Activated naive CD8-positive, alpha-beta T cell treated with anti-CD3 and anti-CD28 coated beads for 36 hours (primary cell): ENCODE data around the gene ADGRG7. TPM values are rescaled to one million over a fixed set of nuclear protein-coding genes. Genes with fewer than 3 reads are reported as not detected.
"Not testable (repeated sequence)": the region's sequence is repeated elsewhere in the genome, so short reads cannot be mapped to it uniquely, and the experiment has no call there.

Source experiments
- DNase-seq: peaks from one replicate; pipeline ENCODE4 v3.0.0; 2021
- H3K27ac Mint-ChIP-seq: one replicate; pipeline ENCODE4 v1.8.0; 2022; ENCODE audit warnings: mild to moderate bottlenecking, moderate library complexity, mixed read lengths
- H3K27me3 Mint-ChIP-seq: one replicate; pipeline ENCODE4 v1.8.0; 2022; ENCODE audit warnings: mild to moderate bottlenecking, mixed read lengths
- H3K36me3 Mint-ChIP-seq: one replicate; pipeline ENCODE4 v1.8.0; 2021; ENCODE audit warnings: mild to moderate bottlenecking, mixed read lengths
- H3K4me1 Mint-ChIP-seq: one replicate; pipeline ENCODE4 v1.8.0; 2021; ENCODE audit warnings: mixed read lengths
- H3K4me3 Mint-ChIP-seq: one replicate; pipeline ENCODE4 v1.8.0; 2022; ENCODE audit warnings: mild to moderate bottlenecking, moderate library complexity, mixed read lengths
- H3K9me3 Mint-ChIP-seq: one replicate; pipeline ENCODE4 v1.8.0; 2022; ENCODE audit warnings: mixed read lengths
- total RNA-seq, 2 experiments: library from RNA; stranded (reverse); gene quantifications; one replicate each; pipeline ENCODE4 v1.2.3, GENCODE V29; 2021

ADGRG7 gene, protein sequence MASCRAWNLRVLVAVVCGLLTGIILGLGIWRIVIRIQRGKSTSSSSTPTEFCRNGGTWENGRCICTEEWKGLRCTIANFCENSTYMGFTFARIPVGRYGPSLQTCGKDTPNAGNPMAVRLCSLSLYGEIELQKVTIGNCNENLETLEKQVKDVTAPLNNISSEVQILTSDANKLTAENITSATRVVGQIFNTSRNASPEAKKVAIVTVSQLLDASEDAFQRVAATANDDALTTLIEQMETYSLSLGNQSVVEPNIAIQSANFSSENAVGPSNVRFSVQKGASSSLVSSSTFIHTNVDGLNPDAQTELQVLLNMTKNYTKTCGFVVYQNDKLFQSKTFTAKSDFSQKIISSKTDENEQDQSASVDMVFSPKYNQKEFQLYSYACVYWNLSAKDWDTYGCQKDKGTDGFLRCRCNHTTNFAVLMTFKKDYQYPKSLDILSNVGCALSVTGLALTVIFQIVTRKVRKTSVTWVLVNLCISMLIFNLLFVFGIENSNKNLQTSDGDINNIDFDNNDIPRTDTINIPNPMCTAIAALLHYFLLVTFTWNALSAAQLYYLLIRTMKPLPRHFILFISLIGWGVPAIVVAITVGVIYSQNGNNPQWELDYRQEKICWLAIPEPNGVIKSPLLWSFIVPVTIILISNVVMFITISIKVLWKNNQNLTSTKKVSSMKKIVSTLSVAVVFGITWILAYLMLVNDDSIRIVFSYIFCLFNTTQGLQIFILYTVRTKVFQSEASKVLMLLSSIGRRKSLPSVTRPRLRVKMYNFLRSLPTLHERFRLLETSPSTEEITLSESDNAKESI
- not detected for total RNA-seq

DNA sequence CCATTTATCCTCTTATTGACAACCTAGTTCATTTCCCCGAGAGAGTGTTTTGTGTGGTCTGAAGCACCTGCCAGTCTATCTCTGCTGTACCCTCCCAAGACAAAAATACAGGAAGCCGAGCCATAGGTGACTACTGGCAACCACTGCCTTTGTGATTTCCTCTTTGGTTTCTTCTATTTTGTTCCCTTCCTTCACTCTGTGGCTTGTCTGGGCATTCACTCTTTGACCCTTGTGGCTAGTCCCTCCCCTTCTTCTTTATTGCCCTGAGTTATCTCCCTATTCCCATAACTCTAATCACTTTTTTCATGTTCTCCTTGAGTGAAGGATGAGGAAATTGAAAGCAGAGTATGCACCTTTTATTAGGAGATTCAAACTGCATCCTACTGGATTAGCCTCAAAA lies at the start of gene ADGRG7:
ADGRG7 (plus strand) TSS at position 297 of the 400 bp plus-strand sequence. CDS start 256 bp downstream, outside the sequence.
- Mint-ChIP-seq H3K36me3 (no peaks in the 10 kb centered on the region), H3K9me3 (no peaks in the 10 kb centered on the region), H3K27ac (no peak within 1 kb of the TSS), H3K4me1 (peaks cover 11% of the 10 kb centered on the region), H3K4me3 (no peak within 1 kb of the TSS), H3K27me3 (peaks cover 44% of the 10 kb centered on the region)
- no peak for DNase-seq

DNA sequence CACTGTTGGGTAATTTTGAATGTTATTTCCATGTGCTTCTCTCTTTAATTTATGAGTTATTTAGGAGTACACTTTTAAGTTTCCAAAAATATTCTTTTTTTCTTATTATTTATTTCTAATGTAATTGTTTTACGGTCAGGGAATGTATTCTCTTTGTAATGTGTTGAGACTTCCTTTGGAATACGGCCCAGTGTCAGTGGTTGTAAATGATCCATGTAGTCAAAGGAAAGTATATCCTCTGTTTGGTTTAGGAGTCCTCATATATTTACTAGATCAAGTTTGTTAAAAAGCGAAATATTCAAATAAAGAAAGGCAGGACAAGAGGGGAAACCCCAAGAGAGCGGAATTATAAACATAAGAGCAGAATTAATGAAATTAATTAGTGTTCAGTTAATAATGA lies 49.0 kb upstream of the ADGRG7 start:
- Mint-ChIP-seq H3K4me1 (peaks cover 5% of the 10 kb centered on the region), H3K36me3 (no peaks in the 10 kb centered on the region), H3K27me3 (no peaks in the 10 kb centered on the region), H3K4me3 (no peak overlapping the region), H3K9me3 (no peaks in the 10 kb centered on the region), H3K27ac (no peak overlapping the region)
- DNase-seq, result no peak

DNA sequence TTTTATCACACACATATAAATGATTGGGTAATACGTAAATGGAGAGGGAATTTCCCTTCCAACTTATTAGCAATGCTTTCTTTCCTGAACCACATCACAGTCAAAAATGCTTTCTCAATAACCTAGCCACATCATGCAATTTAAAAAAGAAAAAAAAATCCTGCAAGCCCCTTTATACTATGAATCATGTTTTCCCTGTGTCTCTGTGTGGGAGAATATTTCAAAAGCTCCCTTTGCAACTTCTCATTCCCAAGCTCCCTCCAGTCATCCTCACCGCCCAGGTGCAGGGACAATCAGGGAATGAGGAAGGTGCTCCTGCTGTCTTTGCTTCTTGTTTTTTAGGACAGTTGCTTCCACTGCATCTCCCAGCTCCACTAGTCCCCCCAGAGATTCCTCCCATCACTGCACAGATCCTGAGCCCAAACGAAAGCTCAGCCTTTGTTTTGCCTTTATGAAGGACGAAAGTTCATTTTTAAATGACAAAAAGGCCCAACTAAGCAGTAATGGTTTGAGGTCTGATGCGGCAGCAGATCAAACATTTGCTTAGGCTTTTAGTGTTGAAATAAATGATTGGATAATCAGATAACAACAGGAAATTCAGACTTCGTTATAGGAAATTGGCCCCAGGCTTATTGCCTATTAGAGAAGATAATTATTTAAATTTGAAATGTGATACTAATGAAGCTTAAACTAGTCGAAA lies 47.8 kb upstream of the ADGRG7 start:
- Mint-ChIP-seq H3K27ac (no peak overlapping the region), H3K9me3 (no peaks in the 10 kb centered on the region), H3K27me3 (no peaks in the 10 kb centered on the region), H3K36me3 (no peaks in the 10 kb centered on the region), H3K4me3 (no peak overlapping the region), H3K4me1 (peaks cover 5% of the 10 kb centered on the region)
- no peak for DNase-seq

DNA sequence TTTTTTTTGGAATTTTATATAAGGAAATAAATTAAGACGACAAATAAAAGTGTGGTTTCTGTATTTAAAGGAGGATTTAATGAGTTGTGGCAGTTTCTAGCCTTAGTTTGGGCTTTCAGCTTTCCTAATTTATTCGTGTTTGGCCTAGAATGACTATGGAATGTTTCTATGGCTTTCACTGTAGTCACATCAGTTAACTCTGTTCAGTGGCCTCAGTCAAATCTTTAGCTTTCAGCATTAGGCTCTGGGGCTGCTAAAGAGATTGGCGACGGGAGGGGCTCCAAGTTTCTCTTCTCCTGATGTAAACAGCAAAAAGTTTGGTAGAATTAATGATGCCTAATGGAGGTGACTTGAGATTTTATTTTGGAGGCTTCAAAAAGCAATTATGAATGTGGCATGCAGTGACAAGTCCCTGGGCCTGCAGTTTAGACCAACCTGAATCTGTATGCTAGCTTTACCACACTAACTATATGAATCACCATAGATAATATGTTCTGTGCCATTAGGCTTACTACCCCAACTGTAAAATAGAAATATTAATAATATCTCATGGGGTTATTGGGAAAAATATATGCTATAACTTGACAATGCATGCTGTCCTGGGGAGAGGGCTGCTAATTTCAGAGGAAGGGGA lies 47.1 kb upstream of the ADGRG7 start:
- Mint-ChIP-seq H3K9me3 (no peaks in the 10 kb centered on the region), H3K27ac (no peak overlapping the region), H3K36me3 (no peaks in the 10 kb centered on the region), H3K27me3 (no peaks in the 10 kb centered on the region), H3K4me3 (no peak overlapping the region), H3K4me1 (peaks cover 5% of the 10 kb centered on the region)
- no peak for DNase-seq

DNA sequence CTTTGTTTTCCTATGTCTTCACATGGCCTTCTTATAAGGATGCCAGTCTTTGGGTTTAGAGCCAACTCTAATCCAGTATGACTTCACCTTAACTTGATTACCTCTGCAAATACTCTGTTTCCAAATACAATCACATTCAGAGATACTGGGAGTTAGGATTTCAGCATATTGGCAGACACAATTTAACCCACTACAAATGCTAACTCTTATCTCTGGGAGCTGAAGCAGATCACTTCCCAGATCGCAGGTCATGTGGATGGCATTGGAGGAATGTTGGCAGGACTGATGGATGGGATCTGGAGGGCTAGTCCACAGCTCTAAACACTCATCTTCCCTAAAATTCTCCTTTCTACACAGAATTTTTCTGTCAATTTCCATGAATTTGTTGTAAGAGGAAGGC lies 46.2 kb upstream of the ADGRG7 start:
- H3K4me1 Mint-ChIP-seq, result peaks cover 5% of the 10 kb centered on the region
- no peak overlapping the region for H3K4me3 Mint-ChIP-seq
- no peaks in the 10 kb centered on the region for H3K27me3 Mint-ChIP-seq
- no peak for DNase-seq
- no peak overlapping the region for H3K27ac Mint-ChIP-seq
- no peaks in the 10 kb centered on the region for H3K9me3 Mint-ChIP-seq
- H3K36me3 Mint-ChIP-seq, result no peaks in the 10 kb centered on the region

DNA sequence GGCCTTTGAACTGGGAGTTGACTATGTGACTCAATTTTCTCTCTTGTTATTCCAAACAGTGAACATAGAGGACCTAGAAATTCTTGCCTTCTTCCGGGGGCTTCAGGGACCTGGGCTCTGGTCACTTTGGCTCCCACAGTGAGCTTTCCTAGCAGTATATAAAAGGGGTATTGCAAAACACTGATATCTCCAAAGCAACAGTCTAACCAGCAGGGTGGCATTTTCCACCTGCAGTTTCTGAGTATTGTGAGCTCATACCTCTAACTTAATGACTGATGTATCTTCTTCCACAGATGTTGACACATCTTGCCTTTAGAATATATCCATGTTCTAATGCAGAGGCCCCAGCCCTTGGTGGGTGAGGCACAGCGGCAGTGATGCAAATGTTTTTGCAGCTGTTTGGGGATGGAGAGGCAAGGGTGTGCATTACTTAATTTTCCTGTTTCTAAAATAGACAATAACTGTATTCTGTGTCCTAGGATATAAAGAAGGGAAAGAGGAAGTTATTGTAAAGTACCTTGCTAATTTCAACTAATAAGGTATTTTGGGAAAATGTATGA lies 45.7 kb upstream of the ADGRG7 start:
- no peak overlapping the region for H3K4me3 Mint-ChIP-seq
- no peak overlapping the region for H3K27ac Mint-ChIP-seq
- no peaks in the 10 kb centered on the region for H3K27me3 Mint-ChIP-seq
- H3K4me1 Mint-ChIP-seq, result peaks cover 5% of the 10 kb centered on the region
- H3K36me3 Mint-ChIP-seq, result no peaks in the 10 kb centered on the region
- no peaks in the 10 kb centered on the region for H3K9me3 Mint-ChIP-seq
- no peak for DNase-seq

DNA sequence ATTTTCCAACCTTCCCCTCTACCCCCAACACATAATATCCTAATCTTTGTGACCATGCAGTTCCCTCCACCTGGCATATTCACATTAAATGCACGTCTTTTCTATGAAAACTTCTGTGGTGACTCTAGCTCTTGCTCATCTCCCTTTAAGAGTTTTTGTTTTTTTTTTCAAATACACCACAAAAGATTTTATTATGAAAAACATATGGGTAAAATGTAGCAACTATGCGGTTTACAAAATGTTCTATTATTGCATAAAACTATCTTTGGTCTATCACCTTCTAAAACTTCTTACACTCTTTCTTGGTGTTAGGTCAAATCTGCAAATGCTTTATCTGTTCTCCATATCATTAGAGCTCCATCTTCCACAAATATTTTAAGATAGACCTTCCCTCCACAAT lies 38.6 kb upstream of the ADGRG7 start:
- Mint-ChIP-seq H3K36me3 (no peaks in the 10 kb centered on the region), H3K27me3 (peaks cover 7% of the 10 kb centered on the region), H3K9me3 (no peaks in the 10 kb centered on the region), H3K4me1 (no peaks in the 10 kb centered on the region), H3K4me3 (no peak overlapping the region), H3K27ac (no peak overlapping the region)
- no peak for DNase-seq

DNA sequence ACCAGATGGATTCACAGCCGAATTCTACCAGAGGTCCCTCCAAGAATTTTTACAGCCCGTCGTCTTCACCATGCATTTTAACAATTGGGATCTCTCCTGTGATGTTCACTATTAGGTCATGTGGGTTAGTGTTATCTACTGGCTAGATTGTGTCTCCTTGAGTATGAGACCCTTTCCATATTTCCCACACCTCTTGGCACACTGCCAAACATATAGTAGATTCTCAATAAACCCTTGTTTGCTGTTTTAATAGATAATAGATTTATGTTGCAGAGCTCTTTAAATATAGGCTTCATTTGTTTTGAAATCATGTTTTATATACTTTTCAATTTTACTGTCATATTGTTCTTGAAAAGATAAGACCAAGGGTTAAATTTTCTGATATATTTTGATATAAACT lies 34.9 kb upstream of the ADGRG7 start:
- H3K9me3 Mint-ChIP-seq, result no peaks in the 10 kb centered on the region
- H3K27me3 Mint-ChIP-seq, result peaks cover 9% of the 10 kb centered on the region
- no peak overlapping the region for H3K27ac Mint-ChIP-seq
- no peak overlapping the region for H3K4me3 Mint-ChIP-seq
- no peaks in the 10 kb centered on the region for H3K36me3 Mint-ChIP-seq
- H3K4me1 Mint-ChIP-seq, result no peaks in the 10 kb centered on the region
- DNase-seq, result no peak

DNA sequence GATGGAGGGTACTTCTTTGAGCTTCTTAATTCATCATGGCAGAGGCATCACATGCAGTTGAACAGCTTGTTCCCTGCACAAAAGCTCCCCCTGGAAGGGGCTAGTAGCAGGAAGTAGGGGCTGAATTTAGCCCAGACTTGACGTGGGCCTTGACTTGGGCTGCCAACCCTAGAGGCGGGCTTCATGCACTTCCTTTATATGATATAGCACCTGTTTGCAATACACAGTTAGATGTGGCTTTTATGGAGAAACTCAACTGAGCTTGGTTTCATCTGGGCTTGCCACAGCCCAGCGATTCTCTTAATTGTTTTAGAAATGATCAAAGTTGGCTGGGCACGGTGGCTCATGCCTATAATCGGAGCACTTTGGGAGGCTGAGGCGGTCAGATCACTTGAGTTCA lies 33.7 kb upstream of the ADGRG7 start:
- Mint-ChIP-seq H3K9me3 (no peaks in the 10 kb centered on the region), H3K27me3 (peaks cover 10% of the 10 kb centered on the region), H3K27ac (no peak overlapping the region), H3K4me1 (no peaks in the 10 kb centered on the region), H3K36me3 (no peaks in the 10 kb centered on the region), H3K4me3 (no peak overlapping the region)
- no peak for DNase-seq

DNA sequence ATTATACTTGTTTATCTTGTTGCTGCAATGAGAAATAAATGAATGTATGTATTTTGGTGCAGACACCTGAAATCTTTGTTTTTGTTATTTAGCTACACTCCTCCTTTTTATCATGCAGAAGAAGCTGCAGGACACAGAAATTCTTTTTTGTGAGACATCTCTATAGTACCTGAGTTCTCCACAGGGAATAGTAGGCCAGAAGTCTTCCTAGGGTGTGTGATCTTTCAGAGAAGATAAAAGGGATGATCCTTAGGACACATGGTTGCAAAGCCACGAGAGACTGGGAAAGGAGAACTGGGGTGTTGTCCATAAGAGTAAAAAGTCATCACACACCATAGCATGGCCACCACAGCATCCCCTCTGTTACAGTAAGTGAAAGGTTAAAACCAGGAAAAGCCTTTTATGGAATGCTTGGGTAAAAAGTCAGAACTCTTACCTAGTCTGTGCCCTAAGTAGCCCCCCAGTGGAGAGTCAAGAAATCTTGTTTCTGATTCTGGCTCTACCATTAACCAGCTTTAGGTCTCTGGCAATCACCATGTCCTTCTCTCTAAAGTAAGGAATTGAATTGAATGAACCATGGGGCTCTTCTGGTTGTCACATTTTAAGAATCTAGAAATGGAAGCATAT lies 31.9 kb upstream of the ADGRG7 start:
- no peaks in the 10 kb centered on the region for H3K36me3 Mint-ChIP-seq
- peaks cover 10% of the 10 kb centered on the region for H3K27me3 Mint-ChIP-seq
- no peak overlapping the region for H3K4me3 Mint-ChIP-seq
- H3K27ac Mint-ChIP-seq, result no peak overlapping the region
- no peaks in the 10 kb centered on the region for H3K9me3 Mint-ChIP-seq
- no peak for DNase-seq
- H3K4me1 Mint-ChIP-seq, result no peaks in the 10 kb centered on the region

DNA sequence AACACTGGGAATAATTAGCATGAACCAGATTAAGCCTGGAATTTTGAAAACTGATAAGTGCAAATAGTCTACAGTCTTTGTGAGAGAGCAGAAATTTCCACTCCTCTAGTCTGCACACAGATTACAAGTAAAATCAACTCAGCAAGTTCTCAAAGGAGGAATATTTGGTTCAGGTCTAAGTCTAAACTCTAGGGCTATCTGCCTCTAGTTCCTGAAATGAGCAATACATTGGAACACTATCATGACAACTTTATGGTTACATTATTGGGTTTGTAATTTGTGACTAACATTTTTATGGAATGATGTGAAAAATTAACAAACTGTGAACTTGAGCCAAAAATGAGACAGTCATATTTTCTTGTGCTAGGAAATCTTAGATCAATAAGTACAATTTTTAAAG lies 30.8 kb upstream of the ADGRG7 start:
- H3K4me1 Mint-ChIP-seq, result no peaks in the 10 kb centered on the region
- peaks cover 10% of the 10 kb centered on the region for H3K27me3 Mint-ChIP-seq
- no peaks in the 10 kb centered on the region for H3K36me3 Mint-ChIP-seq
- no peaks in the 10 kb centered on the region for H3K9me3 Mint-ChIP-seq
- H3K4me3 Mint-ChIP-seq, result no peak overlapping the region
- DNase-seq, result no peak
- no peak overlapping the region for H3K27ac Mint-ChIP-seq

DNA sequence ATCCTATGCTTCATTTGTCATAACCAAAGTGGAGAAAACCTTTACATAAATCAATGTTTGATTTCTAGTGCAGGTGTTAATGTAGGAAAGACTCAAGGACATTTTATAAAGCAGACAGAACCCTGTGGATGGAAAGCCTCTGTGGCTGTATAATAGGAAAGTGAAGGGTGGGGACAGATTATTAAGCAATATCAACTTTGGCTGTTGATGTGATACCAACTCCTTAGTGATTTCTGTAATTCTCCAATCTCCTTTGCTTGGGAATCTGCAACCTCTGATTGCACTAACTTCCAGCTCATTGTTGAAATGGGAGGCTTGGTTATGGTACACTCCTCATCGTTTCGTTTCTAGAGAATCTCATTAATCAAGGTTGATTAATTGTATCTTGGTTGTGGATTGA lies 29.3 kb upstream of the ADGRG7 start:
- H3K27ac Mint-ChIP-seq, result no peak overlapping the region
- no peaks in the 10 kb centered on the region for H3K4me1 Mint-ChIP-seq
- DNase-seq, result no peak
- H3K4me3 Mint-ChIP-seq, result no peak overlapping the region
- H3K9me3 Mint-ChIP-seq, result no peaks in the 10 kb centered on the region
- peaks cover 3% of the 10 kb centered on the region for H3K27me3 Mint-ChIP-seq
- H3K36me3 Mint-ChIP-seq, result no peaks in the 10 kb centered on the region

DNA sequence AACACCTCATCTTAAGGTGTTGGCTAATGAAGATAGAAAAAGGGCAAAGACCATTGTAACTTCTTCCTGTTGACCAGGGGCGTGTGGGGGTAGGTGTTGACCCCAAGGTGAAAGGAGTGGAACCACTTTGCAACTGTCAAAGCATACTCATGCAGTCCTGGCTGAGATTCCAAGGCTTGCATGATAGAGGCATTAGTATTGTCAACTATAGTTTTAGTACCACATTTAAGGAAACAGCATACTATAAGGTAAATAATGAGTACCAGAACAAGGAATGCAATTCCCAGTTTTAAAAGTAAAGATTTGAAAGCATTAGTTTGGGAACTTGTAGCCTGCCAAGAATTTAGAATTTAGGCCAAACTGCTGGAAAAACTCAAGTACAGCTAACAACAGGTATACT lies 27.8 kb upstream of the ADGRG7 start:
- Mint-ChIP-seq H3K27me3 (peaks cover 3% of the 10 kb centered on the region), H3K4me1 (no peaks in the 10 kb centered on the region), H3K36me3 (no peaks in the 10 kb centered on the region), H3K9me3 (no peaks in the 10 kb centered on the region), H3K4me3 (no peak overlapping the region), H3K27ac (no peak overlapping the region)
- no peak for DNase-seq

DNA sequence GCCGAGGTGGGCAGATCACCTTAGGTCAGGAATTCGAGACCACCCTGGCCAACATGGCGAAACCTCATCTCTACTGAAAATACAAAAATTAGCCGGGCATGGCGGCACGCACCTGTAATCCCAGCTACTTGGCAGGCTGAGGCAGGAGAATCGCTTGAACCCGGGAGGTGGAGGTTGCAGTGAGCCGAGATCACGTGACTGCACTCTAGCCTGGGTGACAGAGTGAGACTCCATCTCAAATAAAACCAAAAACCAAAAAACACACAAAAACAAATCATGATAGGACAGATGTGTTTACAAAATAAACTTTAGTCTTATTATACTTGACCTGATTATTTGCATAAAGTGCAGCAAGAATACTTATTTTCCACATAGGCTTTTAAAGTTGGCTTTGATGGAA lies 27.2 kb upstream of the ADGRG7 start:
- H3K36me3 Mint-ChIP-seq, H3K27me3 Mint-ChIP-seq, H3K4me3 Mint-ChIP-seq, H3K4me1 Mint-ChIP-seq, DNase-seq, H3K27ac Mint-ChIP-seq, H3K9me3 Mint-ChIP-seq: not testable (repeated sequence)
